ENCODE measurements around the gene WWOX.

The WWOX gene

DNA sequence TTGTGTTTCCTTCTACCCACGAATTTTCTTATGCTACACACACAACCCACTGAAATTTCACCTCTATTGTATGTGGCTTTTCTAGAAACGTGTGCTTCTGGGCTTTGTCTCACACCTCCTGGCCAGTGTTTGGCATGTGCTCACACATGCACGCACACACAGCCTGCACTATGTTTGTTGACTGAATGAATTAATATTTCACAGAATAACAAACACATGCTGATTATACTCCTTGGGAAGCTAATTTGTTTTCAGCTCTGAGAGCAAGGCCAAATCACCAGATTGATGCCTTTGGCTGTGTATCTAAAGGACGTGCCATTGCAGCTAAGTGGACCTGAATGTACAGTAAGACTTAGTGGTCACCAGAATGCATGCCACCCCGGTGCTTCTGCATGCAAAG, 210.7 kb downstream of the WWOX start:
- DNase-seq = no peak

DNA sequence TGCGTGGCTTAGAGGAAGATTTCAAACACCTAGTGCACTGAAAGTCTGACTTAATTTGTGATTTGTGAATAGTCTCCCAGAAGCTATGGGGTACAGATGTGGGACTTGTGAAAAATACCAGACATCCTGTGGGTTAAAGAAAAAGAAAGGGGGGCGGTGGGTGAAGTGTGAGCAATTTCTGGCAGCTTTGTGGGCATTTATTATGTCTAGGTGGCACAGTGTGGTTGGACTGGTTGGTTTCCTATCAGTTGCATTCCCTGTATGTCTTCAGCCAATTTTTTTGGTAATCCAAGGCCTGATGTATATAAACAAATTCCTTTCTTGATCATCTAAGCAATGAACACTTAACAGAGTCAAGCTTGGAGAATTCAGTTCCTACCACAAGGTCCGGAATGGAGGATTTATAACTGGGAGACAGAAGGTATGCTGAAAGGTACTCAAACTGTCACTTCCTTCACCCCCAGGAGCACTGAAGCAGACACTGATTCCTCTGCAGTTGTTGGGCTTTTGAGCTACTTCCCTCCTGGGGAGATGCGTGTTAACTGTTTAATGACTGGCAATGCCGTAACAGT, 211.6 kb downstream of the WWOX start:
- peak; percentile 11 for DNase-seq

GRCh38 chr16:78311831-78312230, 212.4 kb downstream of the WWOX start:
- peak; percentile 82 for DNase-seq

DNA sequence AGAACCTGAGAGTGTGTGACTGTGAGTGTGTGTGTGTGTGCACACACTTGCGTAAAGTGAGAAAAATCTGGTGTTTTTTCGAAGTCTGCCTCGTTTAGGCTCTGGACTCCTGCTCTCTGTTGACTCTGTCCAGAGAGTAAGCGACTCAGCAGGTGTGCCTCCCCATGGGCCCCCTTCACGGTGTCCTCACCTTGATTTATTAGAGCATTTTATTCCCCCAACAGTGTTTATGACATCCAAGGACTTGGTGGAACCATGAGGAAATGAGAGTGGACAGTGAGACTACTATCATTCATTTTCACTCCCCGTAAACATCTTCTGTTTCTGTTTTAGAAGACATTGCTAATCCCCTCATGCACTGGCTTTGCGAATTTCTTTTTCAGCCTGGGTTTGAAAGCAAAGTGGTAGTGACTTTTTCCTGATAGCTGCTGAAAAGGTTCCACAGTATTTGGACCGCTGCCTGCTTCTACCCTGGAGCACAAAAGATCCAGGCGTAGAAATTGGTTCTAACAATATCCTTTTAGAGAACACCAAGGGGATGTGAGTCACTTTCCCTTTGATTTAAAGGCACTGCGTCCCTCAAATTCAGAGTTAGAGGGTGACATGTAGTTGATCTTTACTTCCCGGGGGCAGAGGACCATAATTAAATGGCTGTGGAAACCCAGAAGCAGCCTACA, 218.2 kb downstream of the WWOX start:
- no peak for DNase-seq

DNA sequence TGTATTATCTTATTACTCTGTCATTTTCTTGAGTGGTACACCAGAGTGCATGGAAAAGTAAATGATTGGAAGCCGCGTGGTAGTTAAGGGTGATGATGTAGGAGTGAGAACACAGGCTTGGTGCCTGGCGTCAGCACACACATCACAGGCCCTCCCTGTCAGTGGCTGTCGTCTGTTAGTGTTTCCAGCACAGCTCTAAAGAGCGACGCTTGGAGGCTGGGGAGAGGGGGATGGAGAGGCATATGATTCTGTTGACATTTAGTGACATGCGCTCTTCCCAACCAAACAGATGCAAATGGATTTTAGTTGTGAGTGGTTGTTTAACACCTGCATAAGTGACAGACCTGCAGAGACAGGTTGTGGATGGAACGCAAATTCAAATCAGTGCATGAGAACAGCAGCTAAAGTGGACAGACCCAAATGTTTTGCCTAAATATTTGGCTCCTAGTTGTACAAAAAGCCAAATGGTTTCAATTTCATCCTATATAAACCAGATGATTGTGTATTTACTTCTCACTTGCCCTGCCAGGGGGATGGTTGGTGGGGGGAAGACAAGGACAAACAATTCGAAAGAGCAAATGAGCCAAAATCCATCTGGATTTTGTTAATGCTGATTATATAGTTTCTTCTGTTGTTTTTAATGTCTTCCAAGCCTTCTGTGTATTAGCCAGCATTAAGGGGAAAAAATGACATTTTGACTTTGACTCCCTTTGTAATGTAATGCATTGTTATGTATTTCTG, 222.3 kb downstream of the WWOX start:
- DNase-seq = no peak

GRCh38 chr16:78323315-78323714, 223.9 kb downstream of the WWOX start:
- no peak for DNase-seq

DNA sequence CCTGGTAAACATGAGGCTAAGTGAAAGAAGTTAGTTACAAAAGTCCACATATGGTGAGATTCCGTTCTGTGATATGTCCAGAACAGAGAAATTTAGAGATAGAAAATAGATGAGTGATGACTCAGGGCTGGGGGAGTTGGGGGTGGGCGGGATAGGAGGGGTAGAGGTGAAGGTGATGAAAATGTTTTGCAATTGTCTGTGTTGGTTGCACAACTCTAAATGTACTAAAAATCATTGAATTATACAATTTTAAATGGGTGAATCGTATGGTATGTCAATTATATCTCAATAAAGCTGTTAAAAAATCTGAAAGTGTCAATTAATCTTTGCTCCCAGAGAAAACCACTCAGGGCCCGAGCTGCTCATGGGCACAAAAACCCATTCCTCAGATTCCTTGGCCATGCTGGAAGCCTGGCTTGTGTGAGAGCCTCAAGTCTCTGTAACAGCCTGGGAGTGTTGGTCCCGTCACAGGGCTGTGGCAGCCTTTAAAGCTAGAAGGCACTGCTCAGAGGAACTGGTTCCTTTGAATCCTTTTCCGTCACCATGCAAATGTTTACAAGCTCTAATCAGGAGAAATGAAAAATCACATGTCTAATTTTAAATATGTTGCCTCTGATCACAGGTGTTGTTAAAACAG, 225.3 kb downstream of the WWOX start:
- no peak for DNase-seq

GRCh38 chr16:78325468-78326352, 226.3 kb downstream of the WWOX start:
- DNase-seq = no peak

GRCh38 chr16:78326731-78327130, 227.3 kb downstream of the WWOX start:
- DNase-seq = no peak

DNA sequence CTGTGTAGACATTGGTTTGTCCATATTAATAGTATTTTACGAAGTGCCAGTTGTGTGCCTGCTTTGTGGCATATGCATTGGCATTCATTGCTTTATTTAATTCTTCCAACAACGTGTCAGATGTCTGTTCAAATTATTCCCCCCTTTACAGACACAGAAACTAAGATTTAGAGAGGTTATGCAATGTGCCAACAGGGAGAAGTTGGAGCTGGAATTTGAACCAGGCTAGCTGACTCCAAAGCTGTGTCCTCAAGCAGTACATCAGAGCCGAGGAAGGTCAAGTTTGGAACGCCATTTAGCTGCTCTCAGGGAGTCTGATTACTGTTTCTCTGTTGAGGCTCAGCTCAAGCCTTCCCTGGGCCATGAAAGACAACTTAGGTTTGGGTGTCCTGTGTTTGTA, 232.3 kb downstream of the WWOX start:
- DNase-seq = no peak

GRCh38 chr16:78333808-78334207, 234.4 kb downstream of the WWOX start:
- DNase-seq = no peak

GRCh38 chr16:78340590-78340989, 241.1 kb downstream of the WWOX start:
- no peak for DNase-seq

DNA sequence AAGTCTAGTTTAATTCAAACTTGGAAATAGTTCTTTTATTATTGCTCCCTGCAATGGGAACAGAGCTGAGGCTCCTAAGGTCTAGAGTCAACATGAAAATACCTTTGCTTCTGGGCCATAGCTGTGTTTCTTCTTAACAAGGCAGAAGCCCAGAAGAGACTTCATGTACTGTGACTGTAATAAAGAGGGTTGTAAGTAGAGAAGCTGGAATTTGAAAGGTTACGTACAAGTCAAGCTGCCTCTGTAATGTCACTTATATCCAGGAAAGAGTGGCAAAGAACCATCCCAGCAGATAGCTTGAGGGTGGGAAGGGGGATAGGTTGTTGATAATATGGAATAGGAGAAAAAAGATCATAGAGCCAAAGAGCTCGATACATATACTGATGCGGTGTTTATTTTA, 248.6 kb downstream of the WWOX start:
- DNase-seq = no peak

GRCh38 chr16:78348886-78349285, 249.4 kb downstream of the WWOX start:
- DNase-seq = no peak

DNA sequence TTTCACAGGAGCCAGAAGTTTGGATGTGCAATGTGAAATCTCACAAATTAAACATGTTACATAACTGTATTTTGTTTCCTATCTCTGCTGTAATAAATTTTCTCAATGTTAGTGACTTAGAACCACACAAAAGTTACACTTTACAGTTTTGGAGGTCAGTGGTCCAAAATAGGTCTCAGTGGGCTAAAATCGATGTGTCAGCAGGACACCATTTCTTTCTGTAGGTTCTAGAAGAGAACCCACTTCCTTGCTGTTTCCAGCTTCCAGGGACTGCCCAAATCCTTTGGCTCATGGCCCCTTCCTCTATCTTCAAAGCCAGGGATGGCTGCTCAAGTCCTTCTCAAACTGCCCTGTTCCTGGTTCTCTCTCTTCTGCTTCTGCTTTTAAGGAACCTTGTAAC, 252.7 kb downstream of the WWOX start:
- no peak for DNase-seq

DNA sequence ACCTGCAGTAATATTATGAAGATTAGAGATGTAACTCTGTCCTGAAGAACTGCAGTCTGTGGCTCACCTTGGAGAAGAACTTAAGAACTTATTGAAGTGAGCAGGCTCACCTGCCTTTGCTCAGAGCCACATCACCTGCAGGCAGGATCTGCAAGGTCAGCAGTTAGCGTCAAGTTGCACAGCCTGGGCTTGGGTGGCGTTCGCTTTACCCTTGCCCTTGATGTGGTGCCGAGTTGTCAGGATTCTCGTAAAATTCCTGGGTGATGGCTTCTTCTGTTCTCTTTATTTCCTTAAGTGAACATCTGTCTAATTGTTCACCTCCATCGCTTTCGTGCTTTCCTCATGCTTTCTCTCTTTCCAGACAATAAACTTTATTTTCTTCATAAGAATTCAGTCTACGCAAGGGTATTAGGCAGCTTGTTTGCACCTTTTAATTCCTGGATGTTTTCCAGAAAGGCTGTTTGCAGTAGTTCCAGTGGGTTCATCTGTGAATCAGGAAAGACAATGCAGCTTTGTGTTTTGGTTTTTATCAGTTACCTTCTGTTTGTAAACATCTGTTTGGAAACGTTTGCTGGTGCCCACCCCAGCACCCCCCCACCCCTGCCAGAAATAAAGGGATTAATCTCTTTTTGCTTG, 254.3 kb downstream of the WWOX start:
- DNase-seq = peak; percentile 71

DNA sequence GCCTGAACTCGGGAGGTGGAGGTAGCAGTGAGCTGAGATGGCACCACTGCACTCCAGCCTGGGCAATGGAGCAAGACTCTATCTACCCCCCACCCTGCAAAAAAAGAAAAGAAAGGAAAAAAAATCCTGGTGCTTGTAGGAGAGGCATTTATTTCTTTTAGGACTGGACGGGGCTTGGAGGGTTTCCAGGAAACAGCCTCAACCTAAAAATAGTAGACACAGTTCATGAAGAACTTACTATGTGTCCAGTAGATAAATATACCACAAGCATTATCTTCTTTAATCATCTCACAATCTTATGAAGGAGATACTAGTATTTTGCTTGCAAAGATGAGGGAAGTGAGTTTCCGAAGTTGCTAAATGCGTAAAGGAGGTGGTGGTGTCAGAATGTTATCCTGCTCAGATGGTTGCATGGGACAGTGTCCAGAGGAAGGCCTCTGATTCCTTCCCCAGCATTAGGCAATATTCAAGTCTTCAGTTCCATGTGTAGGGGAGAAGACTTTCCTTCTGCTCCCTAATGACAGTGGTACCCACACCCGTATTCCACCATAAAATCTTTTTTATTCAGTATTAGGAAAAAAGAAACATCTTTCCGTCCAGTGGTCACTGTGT, 263.2 kb downstream of the WWOX start:
- no peak for DNase-seq

DNA sequence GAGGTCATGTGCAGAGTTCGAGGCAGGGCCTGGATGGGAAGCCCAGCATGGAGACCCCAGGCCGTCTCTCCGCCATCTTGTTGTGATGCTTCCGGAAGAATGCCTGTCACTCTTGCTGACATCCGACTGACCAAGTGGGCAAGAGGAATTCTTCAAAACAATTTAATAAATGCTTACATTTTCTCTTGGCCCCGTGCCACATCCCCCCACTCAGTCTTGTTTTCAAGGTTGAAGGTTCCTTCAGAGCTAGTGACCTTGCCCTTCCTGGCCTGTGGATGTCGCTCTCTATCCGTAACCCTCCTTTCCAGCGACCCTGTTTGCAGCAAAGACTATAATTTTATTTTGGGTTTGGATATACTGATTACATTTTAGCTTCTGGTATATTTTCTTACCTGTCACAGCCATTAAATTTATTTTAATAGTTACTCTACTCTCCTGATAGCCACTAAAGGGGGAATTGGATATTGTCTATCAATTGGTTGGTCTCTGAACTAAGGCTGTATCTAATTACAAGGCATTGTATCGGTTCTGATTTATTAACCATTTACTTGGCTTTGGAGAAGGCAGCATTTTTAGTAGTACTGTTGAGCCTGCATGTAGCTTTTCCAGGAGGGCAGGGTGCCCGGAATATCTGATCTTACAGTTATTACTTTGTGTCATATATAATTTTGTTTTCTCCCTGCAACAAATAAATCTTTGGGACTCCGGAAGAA, 264.5 kb downstream of the WWOX start:
- DNase-seq = no peak

- DNase-seq = no peak
Measured at GRCh38 chr16:78364556-78364880, 265.1 kb downstream of the WWOX start.

GRCh38 chr16:78365366-78365765, 265.9 kb downstream of the WWOX start:
- no peak for DNase-seq

All from DMS79 treated with DMSO at 0.1 percent for 48 hours (cell line).